ENCODE measurements around the gene WDHD1. TPM values are rescaled to one million over a fixed set of nuclear protein-coding genes. Genes with fewer than 3 reads are reported as not detected.

WDHD1 gene
- polyA plus RNA-seq, 1 donor (not counting 4 experiments of a cell fraction or from before 2014, with no cell fraction given): 13.0 TPM

DNA sequence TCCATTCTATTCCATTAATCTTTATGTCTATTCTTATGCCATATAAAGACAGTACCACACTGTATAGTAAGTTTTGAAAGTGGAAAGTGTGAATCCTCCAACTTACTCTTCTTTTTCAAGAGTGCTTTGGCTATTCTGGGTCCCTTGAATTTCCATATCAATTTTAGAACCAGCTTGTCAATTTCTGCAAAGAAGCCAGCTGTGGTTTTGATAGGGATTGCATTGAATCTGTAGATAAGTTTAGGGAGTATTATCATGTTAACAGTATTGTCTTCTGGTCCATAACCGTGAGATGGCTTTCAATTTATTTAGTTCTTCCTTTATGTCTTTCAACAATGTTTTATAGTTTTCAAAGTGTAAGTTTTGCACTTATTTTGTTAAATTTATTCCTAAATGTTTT lies 90.1 kb downstream of the WDHD1 start:
- no peak for TF ChIP-seq CTCF (optimal IDR thresholded peaks at IDR 0.05 in 1 of 3, IDR thresholded peaks at IDR 0.05 in 1 of 3, conservative IDR thresholded peaks at IDR 0.05 in 1 of 3; ENCODE audit: extremely low read depth in 1 of 3, insufficient read depth in 2 of 3, low read length in 3 of 3)
- no peak for TF ChIP-seq EZH2 (IDR thresholded peaks at IDR 0.05; ENCODE audit: low read length)
- no peaks in the 10 kb centered on the region for H3K36me3 ChIP-seq (ENCODE audit: control insufficient read depth in 2 of 2, extremely low read depth in 1 of 2, insufficient read depth in 2 of 2, low read length in 2 of 2)
- no peak for FAIRE-seq
- H4K20me1 ChIP-seq (ENCODE audit: control insufficient read depth, extremely low read depth, insufficient read depth, low read length): no peaks in the 10 kb centered on the region
- no peak overlapping the region for H3K27ac ChIP-seq (ENCODE audit: control insufficient read depth, insufficient read depth, low read length)
- no peaks in the 10 kb centered on the region for H3K27me3 ChIP-seq (ENCODE audit: control insufficient read depth, extremely low read depth, insufficient read depth, low read length)
- no peak overlapping the region for H3K9ac ChIP-seq (ENCODE audit: control insufficient read depth, extremely low read depth, insufficient read depth, low read length)
- no peaks in the 10 kb centered on the region for H3K9me1 ChIP-seq (ENCODE audit: control insufficient read depth, extremely low read depth, insufficient read depth, low read length)
- H2AFZ ChIP-seq (ENCODE audit: control insufficient read depth, low read length): no peak overlapping the region
- no peak overlapping the region for H3K4me3 ChIP-seq (ENCODE audit: control insufficient read depth in 2 of 3, extremely low read depth in 1 of 3, insufficient read depth in 2 of 3, low read depth in 1 of 3, low read length in 3 of 3)
- H3K9me3 ChIP-seq (ENCODE audit: control insufficient read depth, low read depth, low read length): no peaks in the 10 kb centered on the region
- DNase-seq (ENCODE audit: low read depth, low spot score): no peak
- H3K4me1 ChIP-seq (ENCODE audit: control insufficient read depth, extremely low read depth, insufficient read depth, low read length): no peaks in the 10 kb centered on the region
- H3K79me2 ChIP-seq (ENCODE audit: control insufficient read depth, insufficient read depth, low read length): no peaks in the 10 kb centered on the region
- no peak overlapping the region for H3K4me2 ChIP-seq (ENCODE audit: control insufficient read depth, extremely low read depth, insufficient read depth, low read depth, low read length)
- dilution Hi-C loops (cut with MboI; ENCODE audit: extremely low pct_ligation_motif_present, low sequenced_read_pairs): no loop called here

DNA sequence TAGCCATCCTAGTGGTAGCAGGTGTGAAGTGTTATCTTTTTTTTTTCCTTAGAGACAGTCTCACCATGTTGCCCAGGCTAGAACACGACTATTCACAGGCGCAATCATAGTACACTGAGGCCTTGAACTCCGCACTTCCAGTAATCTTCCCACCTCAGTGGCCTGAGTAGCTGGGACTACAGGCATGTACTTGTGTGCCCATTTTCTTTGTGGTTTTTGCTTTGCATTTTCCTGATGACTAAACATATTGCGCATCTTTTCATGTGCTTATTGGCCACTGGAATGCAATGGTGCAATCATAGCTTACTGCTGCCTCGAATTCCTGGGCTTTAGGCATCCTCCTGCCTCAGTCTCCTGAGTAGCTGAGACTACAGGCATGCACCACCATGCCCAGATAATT lies 90.9 kb downstream of the WDHD1 start:
- Histone ChIP-seq H3K4me1 (ENCODE audit: control insufficient read depth, extremely low read depth, insufficient read depth, low read length) (no peaks in the 10 kb centered on the region), H3K36me3 (ENCODE audit: control insufficient read depth in 2 of 2, extremely low read depth in 1 of 2, insufficient read depth in 2 of 2, low read length in 2 of 2) (no peaks in the 10 kb centered on the region), H3K9me3 (ENCODE audit: control insufficient read depth, low read depth, low read length) (no peaks in the 10 kb centered on the region), H2AFZ (ENCODE audit: control insufficient read depth, low read length) (no peak overlapping the region), H3K79me2 (ENCODE audit: control insufficient read depth, insufficient read depth, low read length) (no peaks in the 10 kb centered on the region), H3K9me1 (ENCODE audit: control insufficient read depth, extremely low read depth, insufficient read depth, low read length) (no peaks in the 10 kb centered on the region), H3K4me2 (ENCODE audit: control insufficient read depth, extremely low read depth, insufficient read depth, low read depth, low read length) (no peak overlapping the region), H3K4me3 (ENCODE audit: control insufficient read depth in 2 of 3, extremely low read depth in 1 of 3, insufficient read depth in 2 of 3, low read depth in 1 of 3, low read length in 3 of 3) (no peak overlapping the region), H4K20me1 (ENCODE audit: control insufficient read depth, extremely low read depth, insufficient read depth, low read length) (no peaks in the 10 kb centered on the region), H3K27ac (ENCODE audit: control insufficient read depth, insufficient read depth, low read length) (no peak overlapping the region), H3K27me3 (ENCODE audit: control insufficient read depth, extremely low read depth, insufficient read depth, low read length) (no peaks in the 10 kb centered on the region), H3K9ac (ENCODE audit: control insufficient read depth, extremely low read depth, insufficient read depth, low read length) (no peak overlapping the region)
- dilution Hi-C loops (cut with MboI; ENCODE audit: extremely low pct_ligation_motif_present, low sequenced_read_pairs): no loop called here
- DNase-seq (ENCODE audit: low read depth, low spot score) (peak; percentile 61), FAIRE-seq (no peak)
- no peak for TF ChIP-seq EZH2 (IDR thresholded peaks at IDR 0.05; ENCODE audit: low read length)

GRCh38 chr14:54935100-54935499 lies 91.8 kb downstream of the WDHD1 start:
- H3K9ac ChIP-seq (ENCODE audit: control insufficient read depth, extremely low read depth, insufficient read depth, low read length): no peak overlapping the region
- no peak overlapping the region for H3K27ac ChIP-seq (ENCODE audit: control insufficient read depth, insufficient read depth, low read length)
- H3K27me3 ChIP-seq (ENCODE audit: control insufficient read depth, extremely low read depth, insufficient read depth, low read length): no peaks in the 10 kb centered on the region
- H3K4me2 ChIP-seq (ENCODE audit: control insufficient read depth, extremely low read depth, insufficient read depth, low read depth, low read length): no peak overlapping the region
- H3K9me3 ChIP-seq (ENCODE audit: control insufficient read depth, low read depth, low read length): no peaks in the 10 kb centered on the region
- no peaks in the 10 kb centered on the region for H3K9me1 ChIP-seq (ENCODE audit: control insufficient read depth, extremely low read depth, insufficient read depth, low read length)
- H3K79me2 ChIP-seq (ENCODE audit: control insufficient read depth, insufficient read depth, low read length): no peaks in the 10 kb centered on the region
- TF ChIP-seq CTCF (optimal IDR thresholded peaks at IDR 0.05 in 1 of 3, IDR thresholded peaks at IDR 0.05 in 1 of 3, conservative IDR thresholded peaks at IDR 0.05 in 1 of 3; ENCODE audit: extremely low read depth in 1 of 3, insufficient read depth in 2 of 3, low read length in 3 of 3) (no peak), EZH2 (IDR thresholded peaks at IDR 0.05; ENCODE audit: low read length) (no peak)
- H2AFZ ChIP-seq (ENCODE audit: control insufficient read depth, low read length): no peak overlapping the region
- dilution Hi-C loops (cut with MboI; ENCODE audit: extremely low pct_ligation_motif_present, low sequenced_read_pairs): no loop called here
- H3K36me3 ChIP-seq (ENCODE audit: control insufficient read depth in 2 of 2, extremely low read depth in 1 of 2, insufficient read depth in 2 of 2, low read length in 2 of 2): no peaks in the 10 kb centered on the region
- no peak overlapping the region for H3K4me3 ChIP-seq (ENCODE audit: control insufficient read depth in 2 of 3, extremely low read depth in 1 of 3, insufficient read depth in 2 of 3, low read depth in 1 of 3, low read length in 3 of 3)
- no peaks in the 10 kb centered on the region for H4K20me1 ChIP-seq (ENCODE audit: control insufficient read depth, extremely low read depth, insufficient read depth, low read length)
- DNase-seq (ENCODE audit: low read depth, low spot score): no peak
- no peak for FAIRE-seq
- H3K4me1 ChIP-seq (ENCODE audit: control insufficient read depth, extremely low read depth, insufficient read depth, low read length): no peaks in the 10 kb centered on the region
